K562 (cell line): ENCODE results near the gene KLHDC2. TPM values are rescaled to one million over a fixed set of nuclear protein-coding genes. Genes with fewer than 3 reads are reported as not detected.

Experiments
- ATAC-seq: fragments of 200-7000 bp; cut with Tn5 transposase; 3 replicates; pipeline ENCODE4 v1.9.1; 2020; ENCODE audit warnings: moderate library complexity
- BruUV-seq: library from RNA; stranded (reverse); fragments of 400-500 nt; replicated peaks from 2 replicates; lab custom pipeline; 2021; lab: Mats Ljungman, UMichigan
- CTCF ChIA-PET: fragments of 300-600 bp; formaldehyde crosslinking; extraction: SDS; loops from one replicate; lab custom pipeline; 2021; ENCODE audit warnings: low intra/inter-chr PET ratio; lab: Yijun Ruan, JAX
- POLR2A ChIA-PET: fragments of 300-600, 350-650 bp; sonication (Branson Sonifier 250); formaldehyde crosslinking; extraction: SDS; loops from one replicate; lab custom pipeline; 2021; ENCODE audit warnings: antibody characterized with exemption, inconsistent platforms; lab: Yijun Ruan, JAX
- DNase-seq, 4 experiments: peaks; one replicate each; pipeline versions ENCODE4 v3.0.0 to v3.0.0-alpha.2; 2011 to 2018; ENCODE audit warnings: low spot score in 3 of 4, mixed read lengths in 3 of 4; ENCODE audit errors: extremely low read depth in 1 of 4
- FAIRE-seq: peaks from 2 replicates; lab custom pipeline; 2011; peaks lifted over from hg19 to GRCh38; lab: Jason Lieb, UNC
- H2AFZ ChIP-seq: 2 replicates; pipeline ENCODE4 v1.6.0; 2011; ENCODE audit warnings: low read depth, low read length, control low read depth, inconsistent platforms
- H3K27ac ChIP-seq: fragments of 200-600 bp; 3 replicates; pipeline ENCODE4 v1.8.0; 2011; ENCODE audit warnings: low read depth, mild to moderate bottlenecking, control low read depth, inconsistent platforms, low read length, moderate library complexity, mixed read lengths; ENCODE audit errors: extremely low read depth
- H3K27me3 ChIP-seq, 2 experiments: fragments of 300-600 bp in 1 of 2; 2 replicates in 1 of 2; 3 replicates in 1 of 2; pipeline versions ENCODE4 v1.6.0 to v1.8.0; 2011; ENCODE audit warnings: inconsistent platforms in 2 of 2, low read length in 2 of 2, mild to moderate bottlenecking in 1 of 2, mixed read lengths in 1 of 2, moderate library complexity in 1 of 2; ENCODE audit not compliant: control insufficient read depth in 2 of 2, insufficient read depth in 2 of 2
- H3K36me3 ChIP-seq: fragments of 300-600 bp; 3 replicates; pipeline ENCODE4 v1.8.0; 2011; ENCODE audit warnings: mild to moderate bottlenecking, low read length, inconsistent platforms; ENCODE audit not compliant: control insufficient read depth, insufficient read depth
- H3K4me1 ChIP-seq, 2 experiments: fragments of 200-600 bp in 1 of 2; replicated peaks in 1 of 2; 2 replicates in 1 of 2; 3 replicates in 1 of 2; pipeline versions ENCODE4 v1.5.1 to v1.8.0; 2011; ENCODE audit warnings: inconsistent platforms in 2 of 2, low read length in 2 of 2, mild to moderate bottlenecking in 1 of 2, mixed read lengths in 1 of 2, moderate library complexity in 1 of 2; ENCODE audit not compliant: control insufficient read depth in 2 of 2, insufficient read depth in 2 of 2
- H3K4me2 ChIP-seq: 2 replicates; pipeline ENCODE4 v1.6.1; 2011; ENCODE audit warnings: low read length, control low read depth, inconsistent platforms, mixed read lengths; ENCODE audit not compliant: insufficient read depth
- H3K4me3 ChIP-seq: fragments of 200-600 bp; sonication (generic), shearing (Covaris generic); 2 replicates; pipeline ENCODE4 v1.5.1; 2016; ENCODE audit warnings: control low read depth, inconsistent platforms
- H3K79me2 ChIP-seq: fragments of 200-600 bp; 3 replicates; pipeline ENCODE4 v1.8.0; 2011; ENCODE audit warnings: low read length, inconsistent platforms; ENCODE audit not compliant: control insufficient read depth, insufficient read depth
- H3K9ac ChIP-seq, 2 experiments: 2 replicates each; pipeline versions ENCODE4 v1.6.0 to v1.6.1; 2011; ENCODE audit warnings: low read depth in 2 of 2, low read length in 2 of 2, control low read depth in 1 of 2, inconsistent platforms in 1 of 2, mild to moderate bottlenecking in 1 of 2, mixed read lengths in 1 of 2; ENCODE audit not compliant: insufficient read depth in 1 of 2
- H3K9me1 ChIP-seq: one replicate; pipeline ENCODE4 v1.6.0; 2011; ENCODE audit warnings: inconsistent platforms, mild to moderate bottlenecking, low read length, moderate library complexity; ENCODE audit not compliant: control insufficient read depth, insufficient read depth
- H3K9me3 ChIP-seq: replicated peaks from 2 replicates; pipeline ENCODE4 v1.5.1; 2011; ENCODE audit warnings: low read depth, low read length, inconsistent platforms; ENCODE audit not compliant: control insufficient read depth, insufficient read depth
- H4K20me1 ChIP-seq: replicated peaks from 2 replicates; pipeline ENCODE4 v1.6.1; 2011; ENCODE audit warnings: low read length, inconsistent platforms, mixed read lengths; ENCODE audit not compliant: control insufficient read depth, insufficient read depth
- MIER1 ChIP-seq: fragments of 450-650 bp; IDR thresholded peaks from 2 replicates; pipeline ENCODE4 v1.6.1; 2016; ENCODE audit warnings: antibody characterized with exemption, mild to moderate bottlenecking, low read depth
- NELFE ChIP-seq: IDR thresholded peaks from 2 replicates; pipeline ENCODE4 v1.6.1; 2011; ENCODE audit warnings: mild to moderate bottlenecking; ENCODE audit not compliant: insufficient read depth, insufficient read length
- PHB2 ChIP-seq: fragments of 450-650 bp; IDR thresholded peaks from 2 replicates; pipeline ENCODE4 v1.6.1; 2017; ENCODE audit warnings: low read depth
- PHTF2 ChIP-seq: fragments of 250-450 bp; sonication (Bioruptor Pico); IDR thresholded peaks from 2 replicates; pipeline ENCODE4 v1.5.0; 2021; ENCODE audit warnings: mild to moderate bottlenecking
- SRSF9 ChIP-seq: fragments of 200-400 bp; formaldehyde crosslinking; IDR thresholded peaks from 2 replicates; pipeline ENCODE4 v1.6.1; 2017; ENCODE audit warnings: low read depth, low read length, borderline replicate concordance
- WGBS: fragments of 100-300 bp; shearing (Covaris generic); methylation state at CpG from one replicate; pipeline ENCODE4 v1.1.6; 2016; ENCODE audit warnings: low coverage, mixed read lengths; ENCODE audit not compliant: insufficient coverage; ENCODE audit errors: missing lambda C conversion rate; 5-methylcytosine and 5-hydroxymethylcytosine counted together
- in situ Hi-C: fragments of 300-500 bp; cut with MboI; formaldehyde crosslinking; loops from 4 replicates; pipeline ENCODE4 v1.15.0; 2018; ENCODE audit warnings: inconsistent platforms, mixed read lengths
- intact Hi-C: fragments of 100-400 bp; cut with micrococcal nuclease; formaldehyde crosslinking; loops from 2 replicates; pipeline ENCODE4 v1.14.2; 2022
- polyA plus RNA-seq, 8 experiments: library from polyadenylated mRNA; depleted of rRNA in 4 of 8; stranded (reverse) in 5 of 8; unstranded in 3 of 8; fragments of >200 nt; fragmentation: Nextera tagmentation in 2 of 8; fragmentation: Illumina TruSeq in 1 of 8; extraction: Ambion mirVana in 2 of 8; extraction: Trizol in 1 of 8; gene quantifications; 2 replicates each; pipeline versions ENCODE4 v1.2.1 to v1.2.3, GENCODE V29; 2011 to 2014; ENCODE audit warnings: inconsistent platforms in 1 of 8, missing spikeins in 1 of 8
- total RNA-seq, 7 experiments: library from RNA; depleted of rRNA in 6 of 7; stranded (reverse); fragments of >200 nt in 6 of 7; fragmentation: Illumina TruSeq in 2 of 7; extraction: Trizol in 2 of 7; gene quantifications; 2 replicates each; pipeline versions ENCODE4 v1.2.1 to v1.2.3, GENCODE V29; 2011 to 2021; ENCODE audit warnings: low replicate concordance in 1 of 7
- TF ChIP-seq, protein P1 (sequence below): fragments of 250-450 bp; sonication (Bioruptor Pico); IDR thresholded peaks from 2 replicates; pipeline ENCODE4 v1.4.0; 2020; ENCODE audit warnings: mild to moderate bottlenecking, moderate library complexity, borderline replicate concordance
- TF ChIP-seq, protein P2 (sequence below): fragments of 250-450 bp; sonication (Bioruptor Pico); IDR thresholded peaks from 2 replicates; pipeline ENCODE4 v1.8.0; 2022; ENCODE audit warnings: moderate library complexity, mild to moderate bottlenecking, inconsistent platforms
- TF ChIP-seq, protein P3 (sequence below): fragments of 450-650 bp; IDR thresholded peaks from 2 replicates; pipeline ENCODE4 v1.6.1; 2016; ENCODE audit warnings: antibody characterized with exemption

The KLHDC2 gene
- total and polyA plus RNA-seq, 9 of the 15 experiments (the other 6 are each of a cell fraction or from before 2014, with no cell fraction given), result 6.3 to 41.7 (median 20.0) TPM

DNA sequence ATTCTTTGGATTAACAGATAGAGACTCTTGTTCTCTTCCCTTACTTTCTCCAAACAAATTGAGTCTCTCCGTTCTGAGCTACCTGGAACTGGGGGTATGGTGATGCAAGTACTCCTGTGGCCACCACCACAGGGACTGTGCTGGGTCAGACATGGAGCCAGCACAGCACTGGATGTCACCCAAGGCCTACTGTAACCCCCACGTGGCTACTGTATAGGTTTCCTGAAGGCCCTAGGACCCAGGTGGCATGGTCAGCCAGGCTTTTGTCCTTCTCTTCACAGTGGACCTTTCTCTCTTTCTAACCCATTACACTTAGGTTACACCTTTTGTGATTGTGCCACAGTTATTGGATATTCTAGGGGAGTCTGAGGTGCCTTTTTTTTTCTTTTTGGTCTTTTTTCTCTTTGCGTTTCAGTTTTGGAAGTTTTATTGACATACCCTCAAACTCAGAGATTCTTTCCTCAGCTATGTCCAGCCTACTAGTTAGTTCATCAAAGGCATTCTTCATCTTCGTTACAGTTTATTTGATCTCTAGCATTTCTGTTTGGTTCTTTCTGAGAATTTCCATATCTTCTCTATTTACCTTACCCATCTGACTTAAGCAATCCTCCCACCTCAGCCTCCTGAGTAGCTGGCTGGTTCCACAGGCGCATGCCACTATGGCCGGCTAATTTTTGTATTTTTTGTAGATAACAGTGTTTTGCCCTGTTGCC is 6.0 kb upstream of the KLHDC2 start:
- FAIRE-seq (no peak), ATAC-seq (peak; percentile 54), DNase-seq (no peak)
- in situ Hi-C loops, result no loop called here
- TF ChIP-seq, protein P1, sequence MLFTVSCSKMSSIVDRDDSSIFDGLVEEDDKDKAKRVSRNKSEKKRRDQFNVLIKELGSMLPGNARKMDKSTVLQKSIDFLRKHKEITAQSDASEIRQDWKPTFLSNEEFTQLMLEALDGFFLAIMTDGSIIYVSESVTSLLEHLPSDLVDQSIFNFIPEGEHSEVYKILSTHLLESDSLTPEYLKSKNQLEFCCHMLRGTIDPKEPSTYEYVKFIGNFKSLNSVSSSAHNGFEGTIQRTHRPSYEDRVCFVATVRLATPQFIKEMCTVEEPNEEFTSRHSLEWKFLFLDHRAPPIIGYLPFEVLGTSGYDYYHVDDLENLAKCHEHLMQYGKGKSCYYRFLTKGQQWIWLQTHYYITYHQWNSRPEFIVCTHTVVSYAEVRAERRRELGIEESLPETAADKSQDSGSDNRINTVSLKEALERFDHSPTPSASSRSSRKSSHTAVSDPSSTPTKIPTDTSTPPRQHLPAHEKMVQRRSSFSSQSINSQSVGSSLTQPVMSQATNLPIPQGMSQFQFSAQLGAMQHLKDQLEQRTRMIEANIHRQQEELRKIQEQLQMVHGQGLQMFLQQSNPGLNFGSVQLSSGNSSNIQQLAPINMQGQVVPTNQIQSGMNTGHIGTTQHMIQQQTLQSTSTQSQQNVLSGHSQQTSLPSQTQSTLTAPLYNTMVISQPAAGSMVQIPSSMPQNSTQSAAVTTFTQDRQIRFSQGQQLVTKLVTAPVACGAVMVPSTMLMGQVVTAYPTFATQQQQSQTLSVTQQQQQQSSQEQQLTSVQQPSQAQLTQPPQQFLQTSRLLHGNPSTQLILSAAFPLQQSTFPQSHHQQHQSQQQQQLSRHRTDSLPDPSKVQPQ (CRISPR knock-in tag), result no peak
- TF ChIP-seq SRSF9 (no peak), PHB2 (no peak), NELFE (no peak), PHTF2 (CRISPR knock-in tag) (no peak), MIER1 (no peak)
- TF ChIP-seq, protein P2, sequence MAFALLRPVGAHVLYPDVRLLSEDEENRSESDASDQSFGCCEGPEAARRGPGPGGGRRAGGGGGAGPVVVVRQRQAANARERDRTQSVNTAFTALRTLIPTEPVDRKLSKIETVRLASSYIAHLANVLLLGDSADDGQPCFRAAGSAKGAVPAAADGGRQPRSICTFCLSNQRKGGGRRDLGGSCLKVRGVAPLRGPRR (CRISPR knock-in tag), result no peak
- TF ChIP-seq, protein P3, sequence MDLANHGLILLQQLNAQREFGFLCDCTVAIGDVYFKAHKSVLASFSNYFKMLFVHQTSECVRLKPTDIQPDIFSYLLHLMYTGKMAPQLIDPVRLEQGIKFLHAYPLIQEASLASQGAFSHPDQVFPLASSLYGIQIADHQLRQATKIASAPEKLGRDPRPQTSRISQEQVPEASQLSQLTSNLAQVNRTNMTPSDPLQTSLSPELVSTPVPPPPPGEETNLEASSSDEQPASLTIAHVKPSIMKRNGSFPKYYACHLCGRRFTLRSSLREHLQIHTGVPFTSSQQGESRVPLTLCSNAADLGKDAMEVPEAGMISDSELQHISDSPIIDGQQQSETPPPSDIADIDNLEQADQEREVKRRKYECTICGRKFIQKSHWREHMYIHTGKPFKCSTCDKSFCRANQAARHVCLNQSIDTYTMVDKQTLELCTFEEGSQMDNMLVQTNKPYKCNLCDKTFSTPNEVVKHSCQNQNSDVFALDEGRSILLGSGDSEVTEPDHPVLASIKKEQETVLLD, result no peak
- Histone ChIP-seq H3K9me3 (no peaks in the 10 kb centered on the region), H3K4me1 (peaks cover 0 to 3% of the 10 kb centered on the region in 2 experiments; a peak in 3 of 5 replicates), H3K79me2 (no peaks in the 10 kb centered on the region), H3K27ac (no peak overlapping the region), H3K4me2 (no peak overlapping the region), H2AFZ (no peak overlapping the region), H3K4me3 (no peak overlapping the region), H3K27me3 (no peaks in the 10 kb centered on the region), H3K9me1 (no peaks in the 10 kb centered on the region), H3K36me3 (no peaks in the 10 kb centered on the region), H4K20me1 (no peaks in the 10 kb centered on the region), H3K9ac (no peak overlapping the region)
- WGBS, result 31% methylated on average over 5 of the region's 6 CpGs
- ChIA-PET POLR2A (no interaction called here), CTCF (no interaction called here)
- no TSS peak for BruUV-seq
- intact Hi-C loops, result no loop called here
